Erythroblast (primary cell): ENCODE measurements around the gene IL1B.

Experiments used
- GATA1 ChIP-seq: IDR thresholded peaks from 2 replicates; pipeline ENCODE4 v1.6.1; 2011; ENCODE audit warnings: low read depth, mild to moderate bottlenecking, control low read depth, low read length, moderate library complexity
- POLR2A ChIP-seq: IDR thresholded peaks from 2 replicates; pipeline ENCODE4 v1.6.1; 2011; ENCODE audit warnings: mild to moderate bottlenecking, low read length

DNA sequence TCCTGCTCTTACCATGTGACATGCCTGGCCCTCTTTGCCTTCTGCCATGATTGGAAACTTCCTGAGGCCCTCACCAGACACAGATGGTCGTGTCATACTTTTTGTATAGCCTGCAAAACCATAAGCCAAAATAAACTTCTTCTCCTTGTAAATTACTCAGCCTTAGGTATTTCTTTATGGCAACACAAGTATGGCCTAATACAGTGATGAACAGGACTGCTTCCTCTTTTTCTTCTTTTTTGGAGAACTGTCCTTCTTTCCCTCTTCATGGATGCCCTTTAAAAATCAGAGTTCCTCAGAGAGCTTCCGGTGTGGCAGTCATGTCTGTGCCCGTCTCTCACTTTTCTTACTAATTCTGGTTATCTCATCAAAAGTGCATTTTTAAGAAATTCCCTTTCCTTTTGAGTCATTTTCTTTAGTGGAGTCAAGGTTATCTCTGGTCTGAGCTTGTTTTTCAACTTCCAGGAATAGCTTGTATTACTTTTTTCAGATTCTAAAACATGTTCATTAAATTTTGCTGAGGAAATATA lies 43.1 kb downstream of the IL1B start:
- no peak for TF ChIP-seq POLR2A
- no peak for TF ChIP-seq GATA1
